NCI-H2227 (cell line): ENCODE results near the gene CD6.

ENCODE experiments used
- DNase-seq: peaks from one replicate; lab custom pipeline; 2025; ENCODE audit not compliant: unreplicated experiment; lab: John Stamatoyannopoulos, UW

The CD6 gene

DNA sequence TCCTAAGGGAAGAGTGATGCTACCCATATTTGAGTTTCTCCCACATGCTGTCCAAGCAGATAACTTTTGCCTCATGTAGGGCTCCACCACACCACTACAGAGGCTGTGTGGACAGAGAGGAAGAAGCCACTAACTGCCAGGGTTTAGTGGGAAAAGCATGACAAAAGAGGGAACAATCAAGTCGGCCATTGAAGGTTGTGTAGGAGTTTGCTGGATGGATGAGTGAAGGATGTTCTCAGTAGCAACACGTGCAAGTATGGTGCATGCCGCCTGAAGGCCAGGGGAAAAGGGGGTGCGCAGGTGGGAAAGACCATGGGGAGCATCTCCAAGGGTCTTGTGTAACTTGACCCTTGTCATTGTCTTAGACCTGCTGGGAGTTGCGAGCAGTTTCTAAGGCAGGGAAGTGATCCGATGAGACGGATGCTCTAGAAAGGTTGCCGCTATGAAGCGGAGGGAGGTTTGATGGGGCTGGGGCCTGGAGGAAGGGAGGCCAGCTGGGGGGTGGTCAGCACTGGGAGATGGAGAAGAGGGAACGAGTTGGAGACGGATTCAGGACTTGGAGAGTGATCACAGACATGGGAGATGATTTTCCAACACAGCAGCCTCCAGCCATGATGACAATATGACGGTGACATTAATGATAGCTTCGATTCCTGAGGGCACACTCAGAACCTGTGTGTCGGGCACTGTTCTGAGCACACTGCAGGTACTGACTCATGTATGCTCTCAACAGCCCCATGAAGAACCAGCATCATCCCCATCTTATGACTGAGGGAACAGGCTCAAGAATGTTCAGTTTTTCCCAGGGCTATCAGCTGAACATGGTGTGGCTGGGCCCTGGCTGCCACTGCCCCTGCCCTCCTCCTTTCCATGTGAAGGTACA, 53.7 kb downstream of the CD6 start:
- no peak for DNase-seq

- no peak for DNase-seq
Measured at GRCh38 chr11:61025821-61026120, 54.3 kb downstream of the CD6 start.

GRCh38 chr11:61026121-61027031, 54.9 kb downstream of the CD6 start:
- no peak for DNase-seq

GRCh38 chr11:61027141-61027840, 55.8 kb downstream of the CD6 start:
- no peak for DNase-seq

- DNase-seq = peak; percentile 31
Measured at GRCh38 chr11:61028135-61028729, 56.8 kb downstream of the CD6 start.

- DNase-seq = no peak
Measured at GRCh38 chr11:61032824-61033223, 61.3 kb downstream of the CD6 start.

DNA sequence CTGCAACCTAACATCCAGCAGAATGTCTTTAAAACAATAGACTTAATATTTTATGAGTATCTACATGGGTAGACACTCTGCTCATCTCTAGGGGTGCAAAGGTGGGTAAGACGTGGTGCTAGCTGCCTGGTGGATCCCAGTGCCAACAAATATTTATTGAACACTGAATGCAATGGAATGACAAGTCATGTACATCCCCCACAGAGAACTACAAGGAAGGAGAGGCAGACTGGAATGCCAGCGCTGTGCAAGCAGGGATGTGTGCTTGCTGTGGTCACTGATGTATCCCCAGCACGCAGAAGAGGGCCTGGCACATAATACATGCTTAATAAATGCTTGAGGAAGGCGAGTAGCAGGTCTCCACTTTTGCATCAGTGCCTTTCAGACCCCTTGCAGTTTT, 61.9 kb downstream of the CD6 start:
- DNase-seq = no peak

DNA sequence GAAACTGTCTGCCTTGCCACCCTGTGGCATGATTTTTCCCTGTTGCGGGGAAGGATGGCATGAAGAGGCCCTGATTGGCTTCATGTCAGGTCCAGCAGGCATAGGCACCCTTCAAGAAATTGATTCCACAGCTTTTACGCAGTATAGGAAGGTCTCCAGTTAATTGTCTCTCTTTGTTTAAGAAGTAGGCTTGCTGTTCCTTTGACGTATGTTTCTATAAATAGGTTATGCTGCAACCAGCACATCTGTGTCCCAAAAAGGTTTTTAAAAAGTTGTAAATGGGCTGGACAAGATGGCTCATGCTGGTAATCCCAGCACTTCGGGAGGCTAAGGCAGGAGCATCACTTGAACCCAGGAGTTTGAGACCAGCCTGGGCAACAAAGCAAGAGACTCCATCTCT, 62.6 kb downstream of the CD6 start:
- DNase-seq = no peak

- DNase-seq = no peak
Measured at GRCh38 chr11:61034704-61035525, 63.4 kb downstream of the CD6 start.

GRCh38 chr11:61035526-61035835, 64.0 kb downstream of the CD6 start:
- DNase-seq = no peak

DNA sequence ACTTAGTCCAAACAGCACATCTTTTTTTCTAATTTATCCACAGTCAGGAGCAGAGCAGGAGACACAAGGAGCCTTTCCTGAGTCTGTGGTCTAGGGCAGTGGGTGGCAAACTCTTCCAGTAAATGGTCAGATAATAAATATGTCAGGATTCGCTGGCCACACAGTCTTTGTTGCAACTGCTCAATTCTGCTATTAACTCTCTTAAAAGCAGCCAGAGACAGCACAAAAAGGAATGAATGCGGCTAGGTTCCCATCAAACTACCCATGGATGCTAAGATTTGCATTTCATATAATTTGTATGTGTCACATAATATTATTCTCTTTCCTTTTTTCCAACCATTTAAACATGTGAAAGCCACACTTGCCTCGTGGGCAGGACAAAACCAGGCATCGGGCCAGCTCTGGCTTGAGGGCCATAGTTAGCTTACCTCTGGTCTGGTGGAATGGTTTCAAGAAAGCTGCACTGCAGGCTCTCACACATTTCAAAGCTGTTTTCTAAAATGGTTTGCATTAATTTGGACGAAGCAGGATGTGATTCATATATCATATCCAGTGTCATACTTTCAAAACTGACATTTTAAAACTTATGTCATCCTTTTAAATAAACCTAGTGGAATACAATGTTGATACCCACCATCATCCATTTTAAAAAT, 66.1 kb downstream of the CD6 start:
- no peak for DNase-seq

GRCh38 chr11:61039916-61040315, 68.4 kb downstream of the CD6 start:
- DNase-seq = no peak

DNA sequence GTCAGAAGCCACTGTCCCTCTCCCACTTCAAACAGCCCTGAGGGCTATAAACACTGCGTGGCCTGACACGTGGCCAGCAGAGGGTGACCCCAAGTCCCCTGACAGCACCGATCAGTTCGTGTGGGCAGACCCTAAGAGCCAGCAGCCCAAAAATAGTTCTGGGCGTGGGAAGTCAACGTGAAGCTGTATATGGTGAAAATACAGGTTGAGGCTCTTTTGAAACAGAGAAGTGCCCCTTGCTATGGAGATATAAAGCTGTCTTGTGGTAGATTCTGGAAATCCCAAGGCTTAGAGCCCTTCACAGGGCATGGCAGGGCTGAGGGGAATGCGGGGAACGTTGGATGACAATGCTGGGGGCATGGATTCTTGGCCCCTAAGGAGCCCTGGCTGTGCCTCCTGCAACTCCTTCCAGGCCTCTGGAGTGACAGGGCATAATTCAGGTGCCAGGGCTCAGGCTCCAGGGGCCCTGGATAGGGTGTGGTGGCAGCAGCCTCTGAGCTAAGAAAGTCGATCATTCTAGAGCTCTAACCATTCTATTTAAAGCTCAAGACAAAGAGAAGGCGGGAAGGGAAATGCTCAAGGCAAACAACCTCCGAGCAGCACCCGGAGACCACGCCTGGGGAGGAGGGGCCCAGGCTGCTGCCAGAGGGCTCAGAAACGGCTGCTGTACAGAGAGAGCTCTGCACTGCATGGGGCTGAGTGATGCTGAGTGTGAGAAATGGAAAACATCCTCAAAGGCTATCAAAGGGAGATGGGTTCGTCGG, 70.5 kb downstream of the CD6 start:
- peak; percentile 97 for DNase-seq

- no peak for DNase-seq
Measured at GRCh38 chr11:61042537-61042936, 71.1 kb downstream of the CD6 start.

DNA sequence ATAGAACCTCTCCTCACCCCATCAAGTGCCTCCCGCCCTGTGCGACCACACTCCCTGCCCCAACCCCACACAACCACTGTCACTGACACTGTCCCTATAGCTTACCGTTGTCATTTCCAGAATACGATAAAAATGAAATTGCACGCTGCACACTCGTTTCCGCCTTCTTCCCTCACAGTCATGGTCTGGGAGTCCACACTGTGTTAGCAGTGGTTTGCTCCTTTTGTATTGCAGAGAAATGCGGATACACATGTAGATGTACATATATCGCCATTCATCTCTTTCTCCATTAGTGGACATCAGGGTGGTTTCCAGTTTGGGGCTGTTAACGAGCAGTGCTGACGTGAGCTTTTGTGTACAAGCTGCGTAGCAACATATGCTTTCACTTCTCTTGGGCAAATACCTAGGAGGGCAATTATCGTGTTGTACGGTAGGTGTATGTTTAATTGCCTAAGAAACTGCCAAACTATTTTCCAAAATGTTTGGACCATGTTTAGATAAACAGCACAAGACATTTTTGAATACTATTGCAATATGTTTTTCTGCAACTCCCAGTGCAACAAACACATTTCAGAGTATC, 71.6 kb downstream of the CD6 start:
- DNase-seq = peak; percentile 36

- no peak for DNase-seq
Measured at GRCh38 chr11:61045271-61045670, 73.8 kb downstream of the CD6 start.

- DNase-seq = peak; percentile 80
Measured at GRCh38 chr11:61046833-61047232, 75.4 kb downstream of the CD6 start.

- DNase-seq = no peak
Measured at GRCh38 chr11:61048368-61049062, 77.0 kb downstream of the CD6 start.
